Heart right ventricle (tissue), 16 donors: ENCODE results near the gene ARFGEF3. TPM values are rescaled to one million over a fixed set of nuclear protein-coding genes. Genes with fewer than 3 reads are reported as not detected.
A peak's percentile ranks its signal among the peaks of the same experiment; 100 is the strongest.

Source experiments
- ATAC-seq, 8 donors: fragments of 200-7000 bp; cut with Tn5 transposase; one replicate each; pipeline ENCODE4 v1.9.1; 2020; ENCODE audit warnings: mild to moderate bottlenecking in 8 of 8, moderate library complexity in 8 of 8, moderate number of reproducible peaks in 1 of 8
- DNase-seq, 2 donors: peaks; one replicate each; pipeline ENCODE4 v3.0.0-alpha.2; 2020
- H3K27ac ChIP-seq, 10 donors: fragments of 200-600 bp; sonication (generic) in 2 of 10; one replicate each; pipeline versions ENCODE4 v1.5.0 to v1.8.0; 2020 to 2022; ENCODE audit warnings: mild to moderate bottlenecking in 3 of 10
- H3K27me3 ChIP-seq, 7 donors: fragments of 200-600 bp; one replicate each; pipeline ENCODE4 v1.8.0; 2021 to 2022; ENCODE audit warnings: mild to moderate bottlenecking in 2 of 7
- H3K36me3 ChIP-seq, 9 donors: fragments of 200-600 bp; sonication (generic) in 1 of 9; one replicate each; pipeline versions ENCODE4 v1.5.0 to v1.8.0; 2020 to 2022; ENCODE audit warnings: mild to moderate bottlenecking in 2 of 9
- H3K4me1 ChIP-seq, 9 donors: fragments of 200-600 bp; sonication (generic) in 1 of 9; one replicate each; pipeline versions ENCODE4 v1.5.0 to v1.8.0; 2020 to 2022; ENCODE audit warnings: mild to moderate bottlenecking in 4 of 9
- H3K4me3 ChIP-seq, 10 donors: fragments of 200-600 bp; sonication (generic) in 2 of 10; one replicate each; pipeline versions ENCODE4 v1.5.0 to v1.8.0; 2020 to 2022; ENCODE audit warnings: mild to moderate bottlenecking in 7 of 10, moderate library complexity in 2 of 10
- H3K9me3 ChIP-seq, 11 donors: fragments of 200-600 bp in 10 of 11; sonication (generic) in 2 of 11; one replicate each; pipeline versions ENCODE4 v1.5.0 to v1.8.0; 2013 to 2022; ENCODE audit warnings: mild to moderate bottlenecking in 2 of 11, control low read depth in 1 of 11, moderate library complexity in 1 of 11
- WGBS, 2 donors: extraction: QIAGEN DNeasy Blood & Tissue Kit; methylation state at CpG; one replicate each; pipeline ENCODE4 v1.1.7; 2013; ENCODE audit warnings: inconsistent platforms in 1 of 2; 5-methylcytosine and 5-hydroxymethylcytosine counted together
- intact Hi-C, 10 donors: fragments of 100-400 bp; cut with DNase I; formaldehyde crosslinking; loops; one replicate each; pipeline versions ENCODE4 v1.11.1 to v1.14.2; 2022
- polyA plus RNA-seq, 2 donors: library from polyadenylated mRNA; stranded (reverse); fragments of 200-250 nt; gene quantifications; one replicate each; pipeline ENCODE4 v1.2.3, GENCODE V29; 2013
- total RNA-seq, 10 donors: library from RNA; stranded (reverse); fragmentation: NEBNext Ultra II Directional in 3 of 10; extraction: Animal tissue kit (Norgen Biotek cat#: 25700) in 3 of 10; gene quantifications; one replicate each; pipeline versions ENCODE4 v1.2.1 to v1.2.4, GENCODE V29; 2021 to 2023
- TF ChIP-seq, protein P1 (sequence below), 9 donors: fragments of 200-600 bp; sonication (generic) in 2 of 9; IDR thresholded peaks; one replicate each; pipeline versions ENCODE4 v1.5.0 to v1.8.0; 2021 to 2022; ENCODE audit warnings: antibody characterized with exemption in 9 of 9, mild to moderate bottlenecking in 5 of 9, moderate library complexity in 1 of 9
- donor health status: Arrhythmogenic right ventricular cardiomyopathy.
- donor health status: ischemic (EF 13 %, LVEDD 7.1; RV severe dilation, severe dysfunction).
- donor health status: healthy with polysubstance abuse.
- donor health status: DM: no; HTN: yes; CAD: no.
- donor health status: DM: no; HTN: no; CAD: no.
- donor health status: ischemic (EF 25% LVEDD 6.9; RV normal size, moderate dysfunction).
- donor health status: ischemic (EF 25% LVEDD 5.7; RV mildly dilated, moderate dysfunction).
- donor health status: healthy.
- donor health status: DM: yes; HTN: yes; CAD: no.
- donor health status: Ischemic cardiomyopathy.
- donor health status: ischemic (EF 35%, LVEDD 5.7; RV mildly dilated, moderate dysfunction).
- donor health status: nonischemic (EF 11% LVEDD 7.7; RV severe dilation, severe dysfunction).
- donor health status: DM: yes; HTN: yes; CAD: no.
- donor health status: PGD.
- donor health status: ischemic (EF 29% LVEDD 5.4; RV normal size, mild dysfunction).
- donor health status: nonischemic (EF 23%, LVEDD 6.1; RV moderate dilation, normal function).

Gene ARFGEF3
- total and polyA plus RNA-seq, 12 donors: 0.33 to 11.1 (median 3.3) TPM

DNA sequence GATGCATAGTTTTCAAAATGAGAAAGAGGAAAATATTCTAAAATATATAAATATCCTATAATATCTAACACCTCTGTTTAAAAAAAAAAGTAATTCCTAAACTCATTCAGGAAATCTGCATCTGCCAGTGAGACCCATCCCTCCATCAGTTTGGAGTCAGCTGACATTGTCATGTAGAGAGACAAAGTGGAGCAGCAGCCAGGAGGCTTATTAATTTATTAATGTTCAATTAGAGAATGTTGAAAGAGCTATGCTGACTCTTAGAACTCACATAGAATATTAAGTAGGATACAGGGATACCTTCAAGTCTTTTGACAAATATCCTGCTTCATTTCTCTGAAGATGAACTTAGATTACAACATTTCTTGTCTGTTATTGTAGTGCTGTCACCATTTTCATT lies 41.8 kb upstream of the ARFGEF3 start:
- Histone ChIP-seq H3K27me3 (peaks cover 0 to 7% (median 0%) of the 10 kb centered on the region in 7 donors), H3K4me3 (no peak overlapping the region), H3K9me3 (no peaks in the 10 kb centered on the region), H3K36me3 (no peaks in the 10 kb centered on the region), H3K4me1 (peaks cover 0 to 7% (median 0%) of the 10 kb centered on the region in 9 donors), H3K27ac (no peak overlapping the region)
- ATAC-seq (no peak), DNase-seq (no peak)
- intact Hi-C loops: loop anchor here (5.0 to 10.0 kb wide), 18 partner anchors 95 to 647 kb away; partner anchors contain the start of genes HEBP2 (in 7 of the 10) and PBOV1 (in 1 of the 10)
- TF ChIP-seq, protein P1, sequence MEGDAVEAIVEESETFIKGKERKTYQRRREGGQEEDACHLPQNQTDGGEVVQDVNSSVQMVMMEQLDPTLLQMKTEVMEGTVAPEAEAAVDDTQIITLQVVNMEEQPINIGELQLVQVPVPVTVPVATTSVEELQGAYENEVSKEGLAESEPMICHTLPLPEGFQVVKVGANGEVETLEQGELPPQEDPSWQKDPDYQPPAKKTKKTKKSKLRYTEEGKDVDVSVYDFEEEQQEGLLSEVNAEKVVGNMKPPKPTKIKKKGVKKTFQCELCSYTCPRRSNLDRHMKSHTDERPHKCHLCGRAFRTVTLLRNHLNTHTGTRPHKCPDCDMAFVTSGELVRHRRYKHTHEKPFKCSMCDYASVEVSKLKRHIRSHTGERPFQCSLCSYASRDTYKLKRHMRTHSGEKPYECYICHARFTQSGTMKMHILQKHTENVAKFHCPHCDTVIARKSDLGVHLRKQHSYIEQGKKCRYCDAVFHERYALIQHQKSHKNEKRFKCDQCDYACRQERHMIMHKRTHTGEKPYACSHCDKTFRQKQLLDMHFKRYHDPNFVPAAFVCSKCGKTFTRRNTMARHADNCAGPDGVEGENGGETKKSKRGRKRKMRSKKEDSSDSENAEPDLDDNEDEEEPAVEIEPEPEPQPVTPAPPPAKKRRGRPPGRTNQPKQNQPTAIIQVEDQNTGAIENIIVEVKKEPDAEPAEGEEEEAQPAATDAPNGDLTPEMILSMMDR (IDR thresholded peaks at IDR 0.05): no peak

DNA sequence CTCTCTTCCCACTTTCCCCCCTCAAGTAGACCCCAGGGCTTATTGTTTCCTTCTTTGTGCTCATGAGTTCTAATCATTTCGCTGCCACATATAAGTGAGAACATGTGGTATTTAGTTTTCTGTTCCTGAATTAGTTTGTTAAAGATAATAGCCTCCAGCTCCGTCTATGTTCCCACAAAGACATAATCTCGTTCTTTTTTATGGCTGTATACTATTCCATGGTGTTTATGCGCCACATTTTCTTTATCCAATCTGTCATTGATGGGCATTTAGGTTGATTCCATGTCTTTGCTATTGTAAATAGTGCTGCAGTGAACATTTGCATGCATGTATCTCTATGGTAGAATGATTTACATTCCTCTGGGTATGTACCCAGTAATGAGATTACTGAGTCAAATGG lies 37.6 kb upstream of the ARFGEF3 start:
- Histone ChIP-seq H3K9me3 (no peaks in the 10 kb centered on the region), H3K36me3 (no peaks in the 10 kb centered on the region), H3K27me3 (no peaks in the 10 kb centered on the region), H3K4me3 (no peak overlapping the region), H3K27ac (no peak overlapping the region), H3K4me1 (no peaks in the 10 kb centered on the region)
- TF ChIP-seq, protein P1 (IDR thresholded peaks at IDR 0.05): no peak
- intact Hi-C loops: no loop called here
- ATAC-seq: no peak
- DNase-seq: no peak
- WGBS, 2 donors: 89 to 93% methylated on average over 4 of the region's 4 CpGs

GRCh38 chr6:138128096-138128495 lies 33.6 kb upstream of the ARFGEF3 start:
- DNase-seq: no peak
- Histone ChIP-seq H3K4me1 (no peaks in the 10 kb centered on the region), H3K27me3 (no peaks in the 10 kb centered on the region), H3K9me3 (no peaks in the 10 kb centered on the region), H3K4me3 (no peak overlapping the region), H3K36me3 (no peaks in the 10 kb centered on the region), H3K27ac (no peak overlapping the region)
- ATAC-seq: no peak
- 82 to 86% methylated on average over 3 of the region's 3 CpGs for WGBS, 2 donors
- TF ChIP-seq, protein P1 (IDR thresholded peaks at IDR 0.05): no peak
- intact Hi-C loops: loop anchor here in 1 of 10 donors (5.0 kb wide), 1 partner anchor 159 kb away; no protein-coding TSS in a partner anchor

- intact Hi-C loops: loop anchor here in 1 of 10 donors (5.0 kb wide), 1 partner anchor 158 kb away; no protein-coding TSS in a partner anchor
- peak in 1 of 8 donors; percentile 27 for ATAC-seq
- Histone ChIP-seq H3K4me3 (no peak overlapping the region), H3K9me3 (no peaks in the 10 kb centered on the region), H3K27ac (no peak overlapping the region), H3K4me1 (no peaks in the 10 kb centered on the region), H3K27me3 (no peaks in the 10 kb centered on the region), H3K36me3 (no peaks in the 10 kb centered on the region)
- DNase-seq: no peak
- TF ChIP-seq, protein P1 (IDR thresholded peaks at IDR 0.05): peak in 4 of 9 donors; percentile 6 to 14 (median 10)
- WGBS, 2 donors: 89 to 94% methylated on average over 8 of the region's 8 CpGs
Observed at GRCh38 chr6:138129190-138129589, 32.5 kb upstream of the ARFGEF3 start.
